GM18520 (cell line): Measurements from ENCODE around the gene FYB1.
"Not testable (repeated sequence)": the region's sequence is repeated elsewhere in the genome, so short reads cannot be mapped to it uniquely, and the experiment has no call there.

Experiments used
- ATAC-seq: cut with Tn5 transposase; IDR thresholded peaks from one replicate; pipeline ENCODE4 v1.9.1; 2021; ENCODE audit not compliant: unreplicated experiment

FYB1 gene

DNA sequence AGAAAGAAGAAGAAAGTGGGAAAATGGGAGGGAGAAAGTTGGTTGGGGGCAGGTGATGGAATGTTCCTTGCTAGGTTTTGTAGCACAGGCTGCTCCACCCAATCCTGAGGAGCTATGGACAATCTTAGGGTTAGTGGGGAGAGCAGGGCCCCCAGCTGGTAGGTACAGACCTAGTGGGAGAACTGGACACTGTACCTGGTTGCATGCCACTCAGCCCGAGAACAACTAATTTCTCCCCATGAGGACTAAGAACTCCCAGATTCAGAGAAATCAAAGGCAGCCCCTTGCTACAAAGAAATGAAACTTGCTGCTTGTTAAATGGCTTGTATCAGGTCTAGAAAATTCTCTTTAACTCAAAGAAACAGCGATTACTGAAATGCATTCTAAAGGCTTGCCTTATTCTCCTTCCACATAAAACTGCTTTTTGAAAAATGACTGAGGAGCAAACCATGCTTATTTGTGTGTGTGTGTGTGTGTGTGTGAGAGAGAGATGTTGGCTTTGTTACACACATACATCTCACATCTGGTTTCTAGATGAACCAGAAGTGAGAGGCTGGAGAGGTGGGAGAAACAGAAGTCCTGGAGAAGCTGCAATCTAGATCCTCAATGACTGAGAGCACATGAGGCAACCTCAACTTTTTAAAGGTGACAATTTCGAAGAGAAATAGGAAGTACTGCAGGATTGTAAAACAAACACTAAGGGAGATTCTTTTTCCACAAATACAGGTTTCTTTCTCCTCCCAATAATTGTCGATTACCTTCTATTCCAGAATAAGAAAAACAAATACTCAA, 28.9 kb downstream of the FYB1 start:
- ATAC-seq = no peak

DNA sequence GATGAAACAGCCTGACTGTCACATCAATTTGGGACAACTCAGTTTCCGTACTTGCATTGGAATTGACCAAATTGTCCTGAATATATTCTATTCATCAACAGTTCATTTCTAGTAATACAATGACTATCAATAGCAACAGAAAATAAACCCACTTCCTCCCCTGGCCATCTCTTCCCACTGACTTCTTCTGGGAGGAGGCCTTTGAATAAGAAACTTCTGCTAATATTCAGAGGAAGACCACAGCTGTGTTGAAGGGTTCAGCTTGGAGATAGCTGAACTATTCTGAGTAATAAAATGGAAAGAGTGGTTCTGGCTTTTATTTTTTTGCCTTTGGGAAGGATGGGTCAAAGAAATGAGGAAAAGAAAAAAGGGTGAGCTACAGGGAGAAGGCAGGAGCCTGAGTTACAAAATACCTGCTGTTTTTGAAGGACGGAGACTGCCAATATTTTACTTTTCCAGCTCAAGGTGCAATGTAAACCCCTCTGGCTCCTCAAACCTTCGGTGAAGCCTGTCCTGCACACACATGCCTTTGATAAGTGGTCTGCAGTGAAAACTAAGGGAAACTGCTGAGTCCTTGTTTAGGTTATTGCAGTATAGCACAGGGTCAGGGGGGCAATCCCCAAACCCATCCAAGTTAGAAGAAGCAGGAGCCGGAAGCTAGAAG, 29.9 kb downstream of the FYB1 start:
- no peak for ATAC-seq

DNA sequence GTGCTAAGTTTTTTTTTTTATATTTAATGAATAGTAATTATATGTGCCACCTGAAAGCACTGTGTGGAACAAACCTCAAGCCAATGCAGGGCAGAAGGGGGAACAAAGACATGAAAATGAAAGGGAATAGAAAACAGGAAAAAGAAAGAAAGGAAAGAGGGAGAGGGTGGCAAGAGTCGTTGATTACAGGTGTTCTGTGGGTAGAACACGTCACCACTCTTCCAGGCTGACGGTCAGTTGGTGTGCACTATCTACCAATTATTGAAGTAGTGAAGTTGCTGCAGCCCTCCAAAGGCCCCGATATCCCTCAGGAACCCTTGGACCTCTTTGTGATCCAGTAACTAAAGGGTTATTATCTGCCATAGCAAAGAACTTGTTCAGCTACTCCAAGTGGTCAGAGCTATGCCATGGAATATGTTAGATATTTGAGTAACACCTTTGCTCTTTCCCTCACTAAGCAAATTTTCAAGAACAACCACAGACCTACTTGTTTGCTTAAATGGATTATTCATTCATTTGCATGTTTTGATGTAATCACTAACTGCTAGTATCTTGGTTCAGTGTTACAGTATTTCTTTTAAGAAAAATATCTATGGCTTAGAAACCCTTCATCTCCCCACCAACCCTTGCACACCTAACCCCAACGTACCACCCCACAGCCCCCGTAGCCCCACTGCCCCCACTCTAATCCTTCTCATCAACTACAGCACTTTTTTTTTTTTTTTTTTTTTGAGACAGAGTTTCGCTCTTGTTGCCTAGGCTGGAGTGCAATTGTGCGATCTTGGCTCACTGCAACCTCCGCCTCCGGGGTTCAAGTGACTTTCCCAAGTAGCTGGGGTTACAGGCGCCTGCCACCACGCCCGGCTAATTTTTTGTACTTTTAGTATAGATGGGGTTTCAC, 31.3 kb downstream of the FYB1 start:
- ATAC-seq = no peak

- ATAC-seq = no peak
Measured at GRCh38 chr5:39186722-39187539, 32.4 kb downstream of the FYB1 start.

DNA sequence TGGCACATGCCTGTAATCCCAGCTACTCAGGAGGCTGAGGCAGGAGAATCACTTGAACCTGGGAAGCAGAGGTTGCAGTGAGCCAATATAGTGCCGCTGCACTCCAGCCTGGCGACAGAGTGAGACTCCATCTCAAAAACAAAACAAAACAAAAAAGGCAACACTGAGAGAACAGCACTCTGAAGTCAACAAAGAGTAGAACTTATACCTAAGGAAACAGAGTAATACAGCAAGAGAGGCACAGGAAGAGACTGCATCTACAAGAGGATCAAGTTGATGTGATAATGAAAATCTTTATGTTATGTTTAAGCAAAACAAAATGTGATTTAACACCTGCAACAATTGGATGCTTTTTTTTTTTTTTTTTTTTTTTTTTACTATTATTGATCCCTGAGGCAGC, 33.1 kb downstream of the FYB1 start:
- no peak for ATAC-seq

DNA sequence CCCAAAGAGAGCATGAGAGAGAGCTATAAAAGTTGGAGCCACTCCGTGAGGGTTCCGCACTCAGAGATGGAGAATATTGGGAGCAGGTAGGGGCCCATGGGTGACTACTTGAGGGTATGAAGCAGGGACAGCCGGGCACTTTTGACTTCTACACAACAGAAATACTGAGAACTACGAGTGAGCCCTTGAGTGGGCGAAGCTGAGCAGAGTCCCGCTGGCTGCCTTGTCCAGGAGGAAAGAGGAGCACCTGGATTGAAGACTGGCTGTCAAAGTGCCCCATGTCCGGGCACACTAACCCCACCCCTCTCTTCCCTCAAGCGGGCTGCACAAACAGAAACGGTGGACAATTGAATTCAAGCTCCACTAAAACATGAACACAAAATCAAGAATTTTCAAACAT, 33.6 kb downstream of the FYB1 start:
- no peak for ATAC-seq

DNA sequence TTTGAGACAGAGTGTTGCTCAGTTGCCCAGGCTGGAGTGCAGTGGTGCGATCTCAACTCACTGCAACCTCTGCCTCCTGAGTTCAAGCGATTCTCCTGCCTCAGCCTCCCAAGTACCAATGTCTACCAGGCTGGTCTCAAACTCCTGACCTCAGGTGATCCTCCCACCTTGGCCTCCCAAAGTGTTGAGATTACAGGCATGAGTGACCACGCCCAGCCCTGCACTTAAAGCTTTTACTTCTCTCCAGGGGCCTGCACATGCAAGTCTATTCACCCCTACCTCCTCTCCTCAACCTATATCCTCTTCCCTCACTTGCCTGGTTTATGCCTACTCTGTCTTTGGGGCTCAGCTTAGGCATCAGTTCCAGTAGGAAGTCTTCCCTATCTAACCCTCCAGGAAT, 39.8 kb downstream of the FYB1 start:
- ATAC-seq = not testable (repeated sequence)

- no peak for ATAC-seq
Measured at GRCh38 chr5:39178861-39179260, 40.5 kb downstream of the FYB1 start.

- no peak for ATAC-seq
Measured at GRCh38 chr5:39178171-39178570, 41.2 kb downstream of the FYB1 start.

GRCh38 chr5:39177631-39177964, 41.8 kb downstream of the FYB1 start:
- no peak for ATAC-seq

DNA sequence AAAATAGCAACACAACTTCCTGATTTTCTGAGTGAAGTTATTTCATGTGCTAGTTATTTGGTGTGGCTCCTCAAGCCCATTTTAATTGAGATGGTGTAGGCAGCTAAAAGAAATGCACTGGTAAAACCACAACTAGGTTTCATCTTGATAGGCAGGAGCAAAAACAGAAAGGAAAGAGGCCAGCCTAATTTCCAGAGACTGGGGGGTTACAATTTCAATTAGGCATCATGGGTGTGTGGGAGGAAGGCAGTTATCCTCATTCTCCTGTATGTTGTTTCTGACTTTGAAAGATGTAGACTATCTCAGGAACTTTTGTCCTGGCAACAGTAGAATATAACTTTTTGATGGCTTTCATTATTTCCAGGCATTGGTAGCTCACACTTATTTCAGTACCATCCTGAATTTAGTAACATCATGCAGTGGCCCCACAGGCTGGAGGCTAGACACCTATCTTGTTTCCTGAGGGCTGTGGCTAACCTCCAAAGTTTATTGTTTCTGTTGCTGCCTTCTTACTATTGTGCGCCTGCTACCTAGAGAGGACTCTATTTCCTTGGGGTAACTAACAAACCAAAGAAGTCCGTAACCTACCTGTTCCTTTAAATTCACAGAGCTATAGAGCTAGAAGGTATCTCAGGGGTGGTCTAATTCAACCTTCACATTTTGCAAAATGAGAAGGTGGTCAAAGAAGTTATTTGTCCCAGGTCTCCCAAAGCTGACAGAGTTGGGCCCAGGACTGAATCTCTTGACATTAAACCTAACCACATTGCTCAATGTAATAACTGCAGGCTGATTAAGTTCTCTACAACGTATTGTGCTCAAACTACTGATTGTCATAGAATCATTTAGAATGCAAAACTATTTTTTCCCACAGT, 42.4 kb downstream of the FYB1 start:
- ATAC-seq = no peak

DNA sequence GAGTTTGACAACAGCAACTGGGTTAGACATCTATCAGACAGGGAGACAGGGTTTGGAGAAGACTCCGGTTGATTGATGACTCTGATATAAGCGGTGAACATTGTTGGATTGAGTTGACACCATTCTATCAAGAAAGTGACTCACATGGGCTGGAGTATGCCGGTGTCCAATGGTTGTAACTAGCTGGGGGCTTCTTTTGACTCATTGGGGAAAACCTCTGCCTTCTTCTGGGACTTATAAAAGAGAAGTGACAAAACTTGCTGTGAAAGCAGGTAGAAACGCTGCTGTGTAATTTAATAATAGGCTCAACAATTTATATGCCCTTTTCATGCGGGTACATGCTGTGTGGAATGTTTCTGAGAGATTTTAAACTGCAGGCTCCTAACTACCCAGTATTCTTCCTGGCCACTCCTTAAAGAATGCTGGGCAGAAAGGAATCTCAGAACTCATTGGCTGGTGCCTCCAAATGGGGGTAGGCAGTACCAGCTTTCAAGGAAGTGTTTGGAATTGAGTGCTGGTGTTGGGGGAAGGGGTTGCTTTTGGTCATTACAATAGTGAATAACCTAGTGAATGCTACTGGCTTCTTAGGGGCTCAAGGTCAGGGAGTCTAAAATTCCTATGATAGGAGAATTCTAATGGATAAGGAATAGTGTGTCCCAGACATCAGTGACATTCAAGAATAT, 43.9 kb downstream of the FYB1 start:
- no peak for ATAC-seq

DNA sequence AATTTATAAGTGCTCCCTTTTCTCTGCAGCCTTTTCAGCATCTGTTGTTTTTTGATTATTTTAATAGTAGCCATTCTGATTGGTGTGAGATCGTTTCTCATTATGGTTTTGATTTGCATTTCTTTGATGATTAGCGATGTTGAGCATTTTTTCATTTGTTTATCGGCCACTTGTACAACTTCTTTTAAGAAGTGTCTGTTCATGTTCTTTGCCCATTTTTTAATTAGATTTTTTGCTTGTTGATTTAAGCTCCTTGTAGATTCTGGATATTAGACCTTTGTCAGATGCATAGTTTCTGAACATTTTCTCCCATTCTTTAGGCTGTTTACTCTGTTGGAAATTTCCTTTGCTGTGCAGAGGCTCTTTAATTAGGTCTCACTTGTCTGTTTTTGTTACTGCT, 46.3 kb downstream of the FYB1 start:
- no peak for ATAC-seq

GRCh38 chr5:39172593-39172992, 46.8 kb downstream of the FYB1 start:
- ATAC-seq = no peak

DNA sequence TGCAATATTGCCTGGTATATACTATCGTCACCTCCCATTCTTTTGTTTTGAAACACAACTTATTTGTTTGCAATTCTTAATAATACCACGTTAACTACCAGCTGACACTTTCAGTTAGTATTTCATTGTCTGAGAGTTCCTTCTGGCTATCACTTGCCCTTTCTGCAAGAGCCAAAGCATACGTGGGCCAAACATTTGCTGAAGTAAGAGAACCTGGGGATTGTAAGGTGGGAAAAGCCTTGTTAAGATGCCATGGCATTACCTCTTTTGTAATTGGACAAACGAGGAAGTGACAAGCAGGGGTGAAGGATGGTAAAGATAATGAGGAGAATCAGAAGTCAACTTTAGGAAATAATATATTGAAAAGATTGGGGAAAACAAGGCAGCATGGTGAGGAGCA, 47.7 kb downstream of the FYB1 start:
- ATAC-seq = no peak

DNA sequence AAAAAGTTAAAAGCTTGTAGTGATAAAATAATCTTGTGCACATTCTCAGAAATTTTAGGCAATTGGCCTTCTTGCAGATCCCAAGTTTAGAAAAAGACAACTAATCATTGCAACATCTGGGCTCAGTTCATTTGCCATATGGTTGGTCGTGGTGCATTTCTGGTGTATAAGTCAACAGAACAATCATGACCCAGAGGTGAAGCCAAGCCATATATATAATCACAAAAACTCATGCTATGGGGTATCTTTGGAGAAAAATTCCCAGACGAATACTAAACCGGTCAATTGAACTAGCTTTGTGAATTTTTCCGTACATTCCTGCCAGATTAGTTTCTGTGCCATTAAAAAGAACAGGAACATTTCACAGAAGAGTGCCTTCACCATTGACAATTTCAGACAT, 50.3 kb downstream of the FYB1 start:
- no peak for ATAC-seq

GRCh38 chr5:39167972-39168342, 51.4 kb downstream of the FYB1 start:
- ATAC-seq = no peak

DNA sequence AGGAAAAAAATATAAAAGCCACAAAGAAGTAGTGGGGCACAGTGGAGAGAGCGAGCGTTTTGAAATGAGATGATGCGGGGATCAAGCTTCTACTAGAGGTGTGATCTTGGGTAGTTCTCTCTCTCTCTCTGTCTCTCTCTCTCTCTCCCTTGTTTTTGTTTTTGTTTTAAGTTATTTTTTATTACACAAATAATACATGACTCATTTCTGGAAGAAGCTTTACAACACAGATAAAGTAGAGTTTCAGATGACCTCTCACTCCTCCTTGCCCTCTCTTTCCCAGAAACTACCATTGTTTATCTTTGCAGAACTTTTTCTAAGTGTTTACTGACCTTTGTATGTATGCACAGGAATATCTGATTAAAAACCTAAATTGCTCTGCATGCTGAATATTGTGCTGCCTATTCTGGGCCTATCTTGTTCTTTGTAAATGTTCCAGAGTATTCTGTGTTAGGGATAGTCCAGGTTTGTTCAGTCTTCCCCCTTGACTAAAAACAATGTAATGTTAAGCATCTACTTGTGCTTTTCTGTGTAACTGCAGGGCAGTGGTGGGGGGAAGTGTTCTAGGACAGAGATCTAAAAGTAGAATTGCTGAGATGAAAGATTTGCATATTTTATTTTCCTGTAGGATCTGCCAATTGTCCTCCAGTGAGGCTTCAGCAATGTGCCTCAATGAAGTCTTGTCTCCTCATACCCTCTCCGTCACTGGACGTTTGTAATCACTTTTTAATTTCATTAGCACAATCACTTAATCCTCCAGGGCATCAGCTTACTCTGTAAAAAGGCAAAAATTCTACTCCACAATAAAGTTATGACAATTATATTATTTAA, 52.0 kb downstream of the FYB1 start:
- no peak for ATAC-seq
